PFSK-1 (cell line): ENCODE results near the gene SMC3.

Experiments
- FOXP2 ChIP-seq: optimal IDR thresholded peaks from 2 replicates; pipeline ENCODE3; 2011; ENCODE audit warnings: borderline replicate concordance, control low read depth, inconsistent platforms; ENCODE audit not compliant: insufficient read depth; ENCODE audit errors: extremely low read length, extremely low read depth
- POLR2AphosphoS5 ChIP-seq: IDR thresholded peaks from 2 replicates; pipeline ENCODE4 v1.6.1; 2012; ENCODE audit warnings: low read depth, mild to moderate bottlenecking, control low read depth, low read length, moderate library complexity
- SIN3A ChIP-seq: IDR thresholded peaks from 2 replicates; pipeline ENCODE4 v1.6.1; 2012; ENCODE audit warnings: mild to moderate bottlenecking, low read length, moderate library complexity, borderline replicate concordance; ENCODE audit not compliant: insufficient read depth
- TAF1 ChIP-seq: IDR thresholded peaks from 2 replicates; pipeline ENCODE4 v1.6.1; 2012; ENCODE audit warnings: low read length, control low read depth, borderline replicate concordance; ENCODE audit not compliant: insufficient read depth
- TF ChIP-seq, protein P1 (sequence below), 2 experiments: IDR thresholded peaks; 2 replicates each; pipeline versions ENCODE4 v1.6.1 to v1.8.0; 2011 to 2012; ENCODE audit warnings: low read depth in 2 of 2, low read length in 2 of 2, control low read depth in 1 of 2, inconsistent platforms in 1 of 2, mild to moderate bottlenecking in 1 of 2, moderate library complexity in 1 of 2; ENCODE audit not compliant: insufficient read depth in 1 of 2

SMC3 gene

GRCh38 chr10:110597476-110597875 is 30.0 kb downstream of the SMC3 start:
- TF ChIP-seq TAF1 (no peak), SIN3A (no peak), POLR2AphosphoS5 (no peak)

- no peak for TF ChIP-seq TAF1
- no peak for TF ChIP-seq POLR2AphosphoS5
- TF ChIP-seq FOXP2 = no peak
- no peak for TF ChIP-seq SIN3A
- TF ChIP-seq, protein P1, sequence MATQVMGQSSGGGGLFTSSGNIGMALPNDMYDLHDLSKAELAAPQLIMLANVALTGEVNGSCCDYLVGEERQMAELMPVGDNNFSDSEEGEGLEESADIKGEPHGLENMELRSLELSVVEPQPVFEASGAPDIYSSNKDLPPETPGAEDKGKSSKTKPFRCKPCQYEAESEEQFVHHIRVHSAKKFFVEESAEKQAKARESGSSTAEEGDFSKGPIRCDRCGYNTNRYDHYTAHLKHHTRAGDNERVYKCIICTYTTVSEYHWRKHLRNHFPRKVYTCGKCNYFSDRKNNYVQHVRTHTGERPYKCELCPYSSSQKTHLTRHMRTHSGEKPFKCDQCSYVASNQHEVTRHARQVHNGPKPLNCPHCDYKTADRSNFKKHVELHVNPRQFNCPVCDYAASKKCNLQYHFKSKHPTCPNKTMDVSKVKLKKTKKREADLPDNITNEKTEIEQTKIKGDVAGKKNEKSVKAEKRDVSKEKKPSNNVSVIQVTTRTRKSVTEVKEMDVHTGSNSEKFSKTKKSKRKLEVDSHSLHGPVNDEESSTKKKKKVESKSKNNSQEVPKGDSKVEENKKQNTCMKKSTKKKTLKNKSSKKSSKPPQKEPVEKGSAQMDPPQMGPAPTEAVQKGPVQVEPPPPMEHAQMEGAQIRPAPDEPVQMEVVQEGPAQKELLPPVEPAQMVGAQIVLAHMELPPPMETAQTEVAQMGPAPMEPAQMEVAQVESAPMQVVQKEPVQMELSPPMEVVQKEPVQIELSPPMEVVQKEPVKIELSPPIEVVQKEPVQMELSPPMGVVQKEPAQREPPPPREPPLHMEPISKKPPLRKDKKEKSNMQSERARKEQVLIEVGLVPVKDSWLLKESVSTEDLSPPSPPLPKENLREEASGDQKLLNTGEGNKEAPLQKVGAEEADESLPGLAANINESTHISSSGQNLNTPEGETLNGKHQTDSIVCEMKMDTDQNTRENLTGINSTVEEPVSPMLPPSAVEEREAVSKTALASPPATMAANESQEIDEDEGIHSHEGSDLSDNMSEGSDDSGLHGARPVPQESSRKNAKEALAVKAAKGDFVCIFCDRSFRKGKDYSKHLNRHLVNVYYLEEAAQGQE (IDR thresholded peaks at IDR 0.05; ENCODE audit: insufficient read depth in 1 of 2, low read depth in 2 of 2, low read length in 2 of 2) = no peak
Observed at GRCh38 chr10:110600487-110601101, 33.1 kb downstream of the SMC3 start.

GRCh38 chr10:110601581-110601980 is 34.1 kb downstream of the SMC3 start:
- TF ChIP-seq FOXP2 = no peak

- TF ChIP-seq SIN3A = no peak
- no peak for TF ChIP-seq FOXP2
- TF ChIP-seq, protein P1 (IDR thresholded peaks at IDR 0.05; ENCODE audit: insufficient read depth in 1 of 2, low read depth in 2 of 2, low read length in 2 of 2) = no peak
Observed at GRCh38 chr10:110608087-110608486, 40.6 kb downstream of the SMC3 start.

- TF ChIP-seq POLR2AphosphoS5 (no peak), TAF1 (no peak), SIN3A (no peak), FOXP2 (no peak)
- TF ChIP-seq, protein P1 (IDR thresholded peaks at IDR 0.05; ENCODE audit: insufficient read depth in 1 of 2, low read depth in 2 of 2, low read length in 2 of 2) = no peak
Observed at GRCh38 chr10:110609605-110610004, 42.1 kb downstream of the SMC3 start.

- TF ChIP-seq FOXP2 = no peak
- TF ChIP-seq SIN3A = no peak
- TF ChIP-seq, protein P1 (IDR thresholded peaks at IDR 0.05; ENCODE audit: insufficient read depth in 1 of 2, low read depth in 2 of 2, low read length in 2 of 2) = no peak
- TF ChIP-seq POLR2AphosphoS5 = no peak
- TF ChIP-seq TAF1 = no peak
Observed at GRCh38 chr10:110610308-110610774, 42.8 kb downstream of the SMC3 start.
